ENCODE measurements around the gene ADAMTS2. TPM values are rescaled to one million over a fixed set of nuclear protein-coding genes. Genes with fewer than 3 reads are reported as not detected.

Gene ADAMTS2
- total and polyA plus RNA-seq, 2 of the 8 experiments (the other 6 are each of a cell fraction or from before 2014, with no cell fraction given): 6.6 to 7.3 TPM

- peaks cover 0 to 3% of the 10 kb centered on the region in 2 experiments; a peak in 1 of 4 replicates for H3K9me3 ChIP-seq (ENCODE audit: insufficient read depth in 2 of 2, low read depth in 1 of 2, low read length in 1 of 2)
- no peak overlapping the region for H2BK12ac ChIP-seq (ENCODE audit: low read depth, low read length)
- no peak overlapping the region for H3K4ac ChIP-seq (replicated peaks; ENCODE audit: insufficient read length, low read depth, low read length)
- H3K36me3 ChIP-seq (ENCODE audit: control insufficient read depth in 2 of 4, insufficient read depth in 4 of 4, low read length in 3 of 4): no peaks in the 10 kb centered on the region
- no peak overlapping the region for H3K56ac ChIP-seq (replicated peaks; ENCODE audit: insufficient read length, low read depth, low read length)
- H3K14ac ChIP-seq (ENCODE audit: insufficient read length): no peak overlapping the region
- H4K8ac ChIP-seq (ENCODE audit: extremely low read depth, insufficient read depth, low read length): no peak overlapping the region
- no peak overlapping the region for H3K9ac ChIP-seq (replicated peaks in 1 of 4; ENCODE audit: extremely low read depth in 1 of 4, low read depth in 3 of 4, low read length in 3 of 4)
- no peak for FAIRE-seq
- no peak overlapping the region for H4K91ac ChIP-seq (replicated peaks; ENCODE audit: insufficient read length, low read length)
- no peaks in the 10 kb centered on the region for H3K23me2 ChIP-seq (ENCODE audit: low read depth, low read length)
- no peaks in the 10 kb centered on the region for H3K4me1 ChIP-seq (replicated peaks in 1 of 4; ENCODE audit: control insufficient read depth in 3 of 4, insufficient read depth in 4 of 4, low read length in 3 of 4)
- H2BK120ac ChIP-seq (replicated peaks; ENCODE audit: low read depth, low read length): no peak overlapping the region
- no peaks in the 10 kb centered on the region for H3K79me1 ChIP-seq (ENCODE audit: low read depth, low read length)
- no peak overlapping the region for H2BK5ac ChIP-seq (ENCODE audit: low read depth, low read length)
- ChIA-PET CTCF (ENCODE audit: partially characterized antibody) (interaction anchor here (0.6 to 1.0 kb wide), 2 partner anchors 35 to 106 kb away, joined by 3 to 4 read pairs; no protein-coding TSS in a partner anchor), POLR2A (ENCODE audit: partially characterized antibody) (no interaction called here)
- H3K4me3 ChIP-seq (ENCODE audit: extremely low read depth in 1 of 4, insufficient read depth in 2 of 4, low read depth in 3 of 4, low read length in 4 of 4): no peak overlapping the region
- H3K27ac ChIP-seq (ENCODE audit: low read depth, low read length): no peak overlapping the region
- no peak overlapping the region for H2AFZ ChIP-seq (ENCODE audit: low read length)
- no peaks in the 10 kb centered on the region for H3K27me3 ChIP-seq (replicated peaks in 1 of 4; ENCODE audit: control insufficient read depth in 3 of 4, extremely low read depth in 1 of 4, insufficient read depth in 3 of 4, low read length in 3 of 4)
- H4K5ac ChIP-seq (ENCODE audit: insufficient read length, low read depth, low read length): no peak overlapping the region
- no peak overlapping the region for H3K23ac ChIP-seq (ENCODE audit: insufficient read length)
- no peaks in the 10 kb centered on the region for H3K79me2 ChIP-seq (ENCODE audit: control insufficient read depth in 1 of 2, insufficient read depth in 2 of 2, low read length in 2 of 2)
- WGBS, 2 experiments (ENCODE audit: extremely low coverage in 1 of 2, insufficient coverage in 1 of 2, insufficient read length in 1 of 2, insufficient replicate concordance in 2 of 2, low coverage in 1 of 2, low lambda C conversion rate in 2 of 2, missing lambda C conversion rate in 1 of 2): 93% methylated on average over 9 of the region's 13 CpGs; no CpG with 5 or more reads in 1 of the 2 experiments
- H4K20me1 ChIP-seq (replicated peaks in 1 of 2; ENCODE audit: control insufficient read depth in 1 of 2, insufficient read depth in 2 of 2, low read length in 2 of 2): no peaks in the 10 kb centered on the region
- H3K4me2 ChIP-seq (ENCODE audit: insufficient read depth in 1 of 2, low read depth in 2 of 2, low read length in 2 of 2): no peak overlapping the region
- H3K18ac ChIP-seq (ENCODE audit: extremely low read depth, low read length): no peak overlapping the region
- no peak overlapping the region for H2BK15ac ChIP-seq (ENCODE audit: low read length)
- H2AK5ac ChIP-seq (ENCODE audit: low read depth, low read length): no peak overlapping the region
- no peak overlapping the region for H2BK20ac ChIP-seq (ENCODE audit: low read length)
- no peak for DNase-seq (ENCODE audit: low read depth in 1 of 2, low spot score in 2 of 2)
- TF ChIP-seq HDAC2 (IDR thresholded peaks at IDR 0.05; ENCODE audit: borderline replicate concordance in 1 of 2, low read depth in 2 of 2, low read length in 2 of 2): no peak
- TF ChIP-seq SP2 (IDR thresholded peaks at IDR 0.05; ENCODE audit: low read length): no peak
- TF ChIP-seq EP300 (IDR thresholded peaks at IDR 0.05; ENCODE audit: borderline replicate concordance in 1 of 2, low read depth in 2 of 2, low read length in 2 of 2): no peak
- TF ChIP-seq SIX5 (IDR thresholded peaks at IDR 0.05; ENCODE audit: low read depth, low read length): no peak
- no peak for TF ChIP-seq CHD1 (IDR thresholded peaks at IDR 0.05; ENCODE audit: low read depth, low read length)
Measured at GRCh38 chr5:179308563-179309382, 36.5 kb downstream of the ADAMTS2 start.
